GM12878 (cell line): ENCODE measurements around the gene XIRP1.

Source experiments
- BRCA1 ChIP-seq: IDR thresholded peaks from 2 replicates; pipeline ENCODE4 v1.6.1; 2011; ENCODE audit warnings: low read depth, low read length, improper control_type of control experiment
- CBX5 ChIP-seq: sonication (generic); IDR thresholded peaks from 2 replicates; pipeline ENCODE4 v1.6.1; 2016; ENCODE audit warnings: low read depth, moderate library complexity, mild to moderate bottlenecking, inconsistent platforms
- CTCF ChIP-seq, 3 experiments: IDR thresholded peaks in 2 of 3; conservative IDR thresholded peaks in 1 of 3; 2 replicates each; pipeline ENCODE4 v1.5.1; 2011; ENCODE audit warnings: low read depth in 3 of 3, low read length in 3 of 3, mild to moderate bottlenecking in 3 of 3, control low read depth in 2 of 3, moderate library complexity in 2 of 3, inconsistent platforms in 1 of 3, mixed read lengths in 1 of 3; ENCODE audit not compliant: control insufficient read depth in 2 of 3, insufficient read depth in 1 of 3; ENCODE audit errors: extremely low read depth in 1 of 3
- EZH2 ChIP-seq: IDR thresholded peaks from 2 replicates; pipeline ENCODE4 v1.6.1; 2012; ENCODE audit warnings: low read depth, mild to moderate bottlenecking, control low read depth, inconsistent platforms, low read length, borderline replicate concordance; ENCODE audit not compliant: control insufficient read depth
- KDM1A ChIP-seq: fragments of 200-600 bp; sonication (generic); IDR thresholded peaks from 2 replicates; pipeline ENCODE4 v1.6.1; 2016; ENCODE audit warnings: borderline replicate concordance
- MXI1 ChIP-seq: fragments of 150-350 bp; IDR thresholded peaks from 2 replicates; pipeline ENCODE4 v1.6.1; 2011; ENCODE audit warnings: low read depth, mild to moderate bottlenecking, inconsistent platforms, low read length, improper control_type of control experiment
- POLR2A ChIP-seq: IDR thresholded peaks from 2 replicates; pipeline ENCODE4 v1.6.1; 2011; ENCODE audit warnings: low read depth, mild to moderate bottlenecking, low read length
- RFX5 ChIP-seq: IDR thresholded peaks from 2 replicates; pipeline ENCODE4 v1.6.1; 2011; ENCODE audit warnings: low read depth, low read length, improper control_type of control experiment
- USF2 ChIP-seq: IDR thresholded peaks from 2 replicates; pipeline ENCODE4 v1.6.1; 2011; ENCODE audit warnings: low read depth, low read length, improper control_type of control experiment, borderline replicate concordance

GRCh38 chr3:39189150-39189958 lies 3.0 kb downstream of the XIRP1 start:
- TF ChIP-seq USF2 (no peak), MXI1 (no peak), EZH2 (no peak), CTCF (IDR thresholded peaks at IDR 0.05 in 2 of 3, conservative IDR thresholded peaks at IDR 0.05 in 1 of 3; ENCODE audit: control insufficient read depth in 2 of 3, extremely low read depth in 1 of 3, insufficient read depth in 1 of 3, low read depth in 3 of 3, low read length in 3 of 3) (no peak), KDM1A (no peak), POLR2A (no peak), CBX5 (no peak), BRCA1 (no peak), RFX5 (no peak)
